Parathyroid adenoma (tissue), 2 donors: ENCODE data around the gene CNOT1.
A peak's percentile ranks its signal among the peaks of the same experiment; 100 is the strongest.

Experiments
- H2AFZ ChIP-seq: fragments of 300-600 bp; sonication (generic); one replicate; pipeline ENCODE4 v1.7.0; 2017; ENCODE audit warnings: antibody characterized with exemption, mild to moderate bottlenecking
- H3K27ac ChIP-seq: fragments of 300-600 bp; sonication (generic); one replicate; pipeline ENCODE4 v1.7.0; 2017
- H3K27me3 ChIP-seq: fragments of 300-600 bp; sonication (generic); one replicate; pipeline ENCODE4 v1.7.0; 2017; ENCODE audit warnings: low read length; ENCODE audit not compliant: control insufficient read depth, insufficient read depth
- H3K36me3 ChIP-seq: fragments of 300-600 bp; sonication (generic); one replicate; pipeline ENCODE4 v1.7.0; 2017; ENCODE audit warnings: low read length; ENCODE audit not compliant: control insufficient read depth, insufficient read depth
- H3K4me1 ChIP-seq: fragments of 300-600 bp; sonication (generic); one replicate; pipeline ENCODE4 v1.7.0; 2017; ENCODE audit warnings: control low read depth
- H3K4me2 ChIP-seq: fragments of 300-600 bp; sonication (generic); one replicate; pipeline ENCODE4 v1.7.0; 2017; ENCODE audit warnings: low read length
- H3K4me3 ChIP-seq: fragments of 300-600 bp; sonication (generic); one replicate; pipeline ENCODE4 v1.7.0; 2017; ENCODE audit warnings: low read depth, low read length
- H3K79me2 ChIP-seq: fragments of 300-600 bp; sonication (generic); one replicate; pipeline ENCODE4 v1.7.0; 2017; ENCODE audit warnings: control low read depth
- H3K9ac ChIP-seq: fragments of 300-600 bp; sonication (generic); one replicate; pipeline ENCODE4 v1.7.0; 2017; ENCODE audit warnings: mild to moderate bottlenecking
- H3K9me3 ChIP-seq: fragments of 300-600 bp; sonication (generic); one replicate; pipeline ENCODE4 v1.7.0; 2017; ENCODE audit warnings: low read length; ENCODE audit not compliant: control insufficient read depth
- TF ChIP-seq, protein P1 (sequence below): fragments of 300-600 bp; sonication (generic); IDR thresholded peaks from one replicate; pipeline ENCODE4 v1.7.0; 2017; ENCODE audit warnings: antibody characterized with exemption, mild to moderate bottlenecking
- donor health status: primary hyperparathyroidism.

Gene CNOT1

DNA sequence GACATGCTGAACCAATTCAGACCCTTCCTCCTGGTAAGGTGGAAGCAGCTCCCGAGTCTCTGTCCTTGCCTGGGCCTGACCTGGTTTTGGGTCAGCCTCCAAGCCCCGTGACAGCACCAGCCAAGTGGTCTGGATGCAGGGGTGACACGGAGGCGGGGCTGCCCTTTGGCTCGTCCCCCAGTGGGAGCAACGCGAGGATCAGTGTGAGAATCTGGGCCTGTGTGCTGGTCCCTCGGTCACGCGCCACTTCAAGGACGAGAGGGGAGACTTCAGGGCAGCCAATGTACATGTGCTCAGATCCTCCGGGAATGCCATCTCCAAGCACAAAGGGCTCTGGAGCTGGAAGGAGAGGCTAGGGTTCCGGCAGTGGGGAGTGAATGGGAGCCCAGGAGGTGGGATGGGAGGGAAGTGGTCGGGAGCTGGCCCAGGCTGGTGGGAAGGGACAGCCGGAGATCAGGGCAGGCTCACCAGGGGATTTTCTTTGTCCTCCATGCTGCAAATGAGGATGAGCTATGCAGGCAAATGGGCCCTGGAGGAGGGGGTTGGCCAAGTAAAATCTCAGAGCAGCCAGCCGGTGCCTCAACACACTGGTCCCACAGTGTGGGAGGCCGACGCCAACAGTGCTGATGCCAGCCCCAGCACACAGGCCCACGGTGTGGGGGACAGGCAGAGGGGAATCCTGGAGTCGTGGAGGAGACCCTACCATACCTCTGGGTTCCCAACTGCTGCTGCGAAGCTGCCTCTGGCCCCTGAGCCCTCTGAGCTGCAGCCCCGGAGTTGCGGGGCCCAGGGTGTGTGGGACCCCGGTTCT lies 133.9 kb downstream of the CNOT1 start:
- Histone ChIP-seq H3K9ac (no peak overlapping the region), H3K79me2 (no peaks in the 10 kb centered on the region), H3K27ac (peak overlapping the region; percentile 74), H3K36me3 (no peaks in the 10 kb centered on the region), H2AFZ (peak overlapping the region; percentile 62), H3K9me3 (no peaks in the 10 kb centered on the region), H3K4me2 (no peak overlapping the region), H3K4me3 (peak overlapping the region; percentile 1), H3K27me3 (no peaks in the 10 kb centered on the region), H3K4me1 (peaks cover 7% of the 10 kb centered on the region)
- TF ChIP-seq, protein P1, sequence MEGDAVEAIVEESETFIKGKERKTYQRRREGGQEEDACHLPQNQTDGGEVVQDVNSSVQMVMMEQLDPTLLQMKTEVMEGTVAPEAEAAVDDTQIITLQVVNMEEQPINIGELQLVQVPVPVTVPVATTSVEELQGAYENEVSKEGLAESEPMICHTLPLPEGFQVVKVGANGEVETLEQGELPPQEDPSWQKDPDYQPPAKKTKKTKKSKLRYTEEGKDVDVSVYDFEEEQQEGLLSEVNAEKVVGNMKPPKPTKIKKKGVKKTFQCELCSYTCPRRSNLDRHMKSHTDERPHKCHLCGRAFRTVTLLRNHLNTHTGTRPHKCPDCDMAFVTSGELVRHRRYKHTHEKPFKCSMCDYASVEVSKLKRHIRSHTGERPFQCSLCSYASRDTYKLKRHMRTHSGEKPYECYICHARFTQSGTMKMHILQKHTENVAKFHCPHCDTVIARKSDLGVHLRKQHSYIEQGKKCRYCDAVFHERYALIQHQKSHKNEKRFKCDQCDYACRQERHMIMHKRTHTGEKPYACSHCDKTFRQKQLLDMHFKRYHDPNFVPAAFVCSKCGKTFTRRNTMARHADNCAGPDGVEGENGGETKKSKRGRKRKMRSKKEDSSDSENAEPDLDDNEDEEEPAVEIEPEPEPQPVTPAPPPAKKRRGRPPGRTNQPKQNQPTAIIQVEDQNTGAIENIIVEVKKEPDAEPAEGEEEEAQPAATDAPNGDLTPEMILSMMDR, result no peak

DNA sequence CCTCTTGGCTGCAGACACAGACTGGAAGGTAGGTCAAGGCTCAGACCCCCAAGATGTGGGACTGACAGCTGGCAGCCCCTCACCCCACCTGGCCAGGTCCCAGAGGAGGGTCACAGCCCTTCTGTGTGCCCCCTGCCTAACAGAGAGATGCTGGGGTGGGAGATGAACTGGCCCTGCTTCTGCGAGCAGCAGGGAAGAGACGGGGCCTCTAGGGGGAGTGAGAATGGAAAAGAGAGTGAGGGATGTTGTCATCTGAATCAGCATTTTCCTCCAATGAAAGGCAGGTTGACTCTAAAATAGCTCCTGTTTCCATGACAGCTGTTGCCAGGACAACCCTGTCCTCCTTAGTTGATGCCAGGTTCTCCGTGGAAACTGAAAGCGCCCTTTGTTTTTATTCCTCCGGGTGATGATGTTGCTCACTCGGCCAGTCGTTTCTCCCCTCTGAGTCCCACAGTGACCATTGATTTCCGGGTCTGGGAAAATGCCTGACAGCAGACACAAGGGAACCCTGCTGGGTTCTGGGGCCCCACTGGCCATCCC lies 134.6 kb downstream of the CNOT1 start:
- Histone ChIP-seq H3K9me3 (no peaks in the 10 kb centered on the region), H3K36me3 (no peaks in the 10 kb centered on the region), H3K27me3 (no peaks in the 10 kb centered on the region), H2AFZ (peak overlapping the region; percentile 62), H3K9ac (no peak overlapping the region), H3K79me2 (no peaks in the 10 kb centered on the region), H3K4me2 (no peak overlapping the region), H3K4me3 (peak overlapping the region; percentile 1), H3K4me1 (peaks cover 7% of the 10 kb centered on the region), H3K27ac (peak overlapping the region; percentile 74)
- TF ChIP-seq, protein P1, result peak; percentile 65

DNA sequence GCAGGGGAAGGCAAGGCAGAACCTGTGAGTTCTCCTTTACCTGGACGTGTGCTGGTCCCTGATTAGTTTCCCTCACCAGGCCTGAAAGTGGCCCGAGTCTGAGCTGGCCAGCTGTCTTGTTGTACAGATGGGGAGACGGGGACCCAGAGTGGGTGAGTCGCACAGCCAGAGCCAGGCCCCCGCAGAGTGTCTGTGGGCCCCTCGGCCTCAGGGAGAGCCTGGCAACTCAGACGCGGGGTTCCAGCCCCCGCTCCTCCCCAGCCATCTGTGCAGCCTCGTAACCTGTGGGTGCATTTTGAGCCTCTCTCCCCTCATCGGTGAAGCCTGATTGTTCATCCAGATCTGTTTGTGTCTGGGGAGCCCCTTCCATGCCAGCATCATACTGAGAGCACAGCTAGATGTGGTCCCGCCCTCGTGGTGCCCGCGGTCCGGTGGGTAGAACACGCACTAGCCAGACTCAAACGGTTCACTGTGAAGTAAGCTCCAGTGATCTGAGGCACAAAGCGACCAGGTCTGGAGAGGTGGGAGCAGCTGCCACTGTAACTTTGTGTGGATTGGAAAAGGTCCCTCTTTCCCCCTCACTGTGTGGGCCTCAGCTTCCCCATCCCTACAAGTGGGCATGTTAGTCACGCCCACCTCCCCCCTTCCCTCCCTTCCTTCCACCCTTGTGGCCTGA lies 135.7 kb downstream of the CNOT1 start:
- Histone ChIP-seq H3K27me3 (no peaks in the 10 kb centered on the region), H3K4me3 (no peak overlapping the region), H3K27ac (no peak overlapping the region), H3K79me2 (no peaks in the 10 kb centered on the region), H3K9ac (no peak overlapping the region), H3K4me2 (no peak overlapping the region), H3K4me1 (peaks cover 7% of the 10 kb centered on the region), H2AFZ (no peak overlapping the region), H3K36me3 (no peaks in the 10 kb centered on the region), H3K9me3 (no peaks in the 10 kb centered on the region)
- TF ChIP-seq, protein P1, result no peak

DNA sequence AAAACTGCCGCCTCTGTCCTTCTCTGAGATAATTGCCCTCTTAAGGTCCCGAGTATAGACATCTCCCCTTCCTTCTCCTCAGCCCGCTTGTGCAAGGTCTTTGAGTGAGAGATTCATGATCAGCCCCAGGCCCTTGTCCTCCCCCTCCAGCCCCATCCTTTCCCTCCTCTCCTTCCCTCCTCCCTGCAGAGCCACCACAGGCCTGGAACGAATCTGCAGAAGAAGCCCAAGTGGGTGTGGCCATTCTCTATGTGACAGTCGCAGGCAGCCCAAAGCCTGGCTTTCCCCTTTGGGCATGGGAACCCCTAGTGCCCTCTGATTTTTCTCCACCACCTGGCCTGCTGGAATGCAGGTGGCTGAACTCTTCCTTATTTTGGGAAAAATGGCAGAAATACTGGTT lies 136.9 kb downstream of the CNOT1 start:
- H3K36me3 ChIP-seq, result no peaks in the 10 kb centered on the region
- no peak overlapping the region for H3K4me3 ChIP-seq
- H2AFZ ChIP-seq, result no peak overlapping the region
- H3K9ac ChIP-seq, result no peak overlapping the region
- no peaks in the 10 kb centered on the region for H3K9me3 ChIP-seq
- no peak overlapping the region for H3K27ac ChIP-seq
- no peaks in the 10 kb centered on the region for H3K79me2 ChIP-seq
- no peak overlapping the region for H3K4me2 ChIP-seq
- TF ChIP-seq, protein P1, result no peak
- H3K27me3 ChIP-seq, result no peaks in the 10 kb centered on the region
- peaks cover 7% of the 10 kb centered on the region for H3K4me1 ChIP-seq
